Tibial nerve (tissue), 4 donors: ENCODE data around the gene OR1F1. TPM values are rescaled to one million over a fixed set of nuclear protein-coding genes. Genes with fewer than 3 reads are reported as not detected.
A peak's percentile ranks its signal among the peaks of the same experiment; 100 is the strongest.
"Not testable (repeated sequence)": the region's sequence is repeated elsewhere in the genome, so short reads cannot be mapped to it uniquely, and the experiment has no call there.

Experiments
- DNase-seq, 2 donors: peaks; one replicate each; pipeline ENCODE4 v3.0.0-alpha.2; 2019; ENCODE audit warnings: low spot score in 2 of 2
- H3K27ac ChIP-seq, 4 donors: fragments of 200-600 bp; sonication (generic) in 3 of 4; one replicate each; pipeline ENCODE4 v1.5.1; 2017 to 2019; ENCODE audit warnings: mild to moderate bottlenecking in 1 of 4
- H3K27me3 ChIP-seq, 2 donors: fragments of 200-600 bp; sonication (generic) in 1 of 2; one replicate each; pipeline versions ENCODE4 v1.5.1 to v1.6.0; 2017 to 2019
- H3K36me3 ChIP-seq, 3 donors: fragments of 200-600 bp; sonication (generic); one replicate each; pipeline ENCODE4 v1.5.1; 2018 to 2019
- H3K4me1 ChIP-seq, 4 donors: fragments of 200-600 bp; sonication (generic) in 3 of 4; one replicate each; pipeline ENCODE4 v1.5.1; 2017 to 2019
- H3K4me3 ChIP-seq, 4 donors: fragments of 200-600 bp; sonication (generic) in 3 of 4; one replicate each; pipeline ENCODE4 v1.5.1; 2017 to 2019; ENCODE audit warnings: mild to moderate bottlenecking in 1 of 4, moderate library complexity in 1 of 4
- H3K9me3 ChIP-seq, 4 donors: fragments of 200-600 bp; sonication (generic) in 3 of 4; one replicate each; pipeline ENCODE4 v1.5.1; 2017 to 2019
- EP300 ChIP-seq, 2 donors: sonication (generic); formaldehyde crosslinking; IDR thresholded peaks; one replicate each; pipeline ENCODE4 v1.6.1; 2017; ENCODE audit warnings: antibody characterized with exemption in 2 of 2, mild to moderate bottlenecking in 1 of 2
- POLR2A ChIP-seq, 2 donors: fragments of 450-650 bp; IDR thresholded peaks; one replicate each; pipeline ENCODE4 v1.6.1; 2017; ENCODE audit warnings: antibody characterized with exemption in 2 of 2, mild to moderate bottlenecking in 2 of 2, moderate library complexity in 2 of 2
- WGBS, 2 donors: methylation state at CpG; one replicate each; pipeline ENCODE4 v1.1.5; 2018; 5-methylcytosine and 5-hydroxymethylcytosine counted together
- total RNA-seq, 4 donors: library from RNA; depleted of rRNA; stranded (reverse); fragments of >200 nt; gene quantifications; one replicate each; pipeline ENCODE4 v1.1.0, GENCODE V29; 2016
- TF ChIP-seq, protein P1 (sequence below), 5 experiments: fragments of 200-600 bp in 3 of 5; fragments of 450-650 bp in 2 of 5; sonication (generic) in 3 of 5; IDR thresholded peaks; one replicate each; pipeline ENCODE4 v1.5.1; 2016 to 2019; ENCODE audit warnings: antibody characterized with exemption in 5 of 5, mild to moderate bottlenecking in 3 of 5, moderate library complexity in 2 of 5

The OR1F1 gene
- total RNA-seq, 4 donors from 2014 or later: not detected

DNA sequence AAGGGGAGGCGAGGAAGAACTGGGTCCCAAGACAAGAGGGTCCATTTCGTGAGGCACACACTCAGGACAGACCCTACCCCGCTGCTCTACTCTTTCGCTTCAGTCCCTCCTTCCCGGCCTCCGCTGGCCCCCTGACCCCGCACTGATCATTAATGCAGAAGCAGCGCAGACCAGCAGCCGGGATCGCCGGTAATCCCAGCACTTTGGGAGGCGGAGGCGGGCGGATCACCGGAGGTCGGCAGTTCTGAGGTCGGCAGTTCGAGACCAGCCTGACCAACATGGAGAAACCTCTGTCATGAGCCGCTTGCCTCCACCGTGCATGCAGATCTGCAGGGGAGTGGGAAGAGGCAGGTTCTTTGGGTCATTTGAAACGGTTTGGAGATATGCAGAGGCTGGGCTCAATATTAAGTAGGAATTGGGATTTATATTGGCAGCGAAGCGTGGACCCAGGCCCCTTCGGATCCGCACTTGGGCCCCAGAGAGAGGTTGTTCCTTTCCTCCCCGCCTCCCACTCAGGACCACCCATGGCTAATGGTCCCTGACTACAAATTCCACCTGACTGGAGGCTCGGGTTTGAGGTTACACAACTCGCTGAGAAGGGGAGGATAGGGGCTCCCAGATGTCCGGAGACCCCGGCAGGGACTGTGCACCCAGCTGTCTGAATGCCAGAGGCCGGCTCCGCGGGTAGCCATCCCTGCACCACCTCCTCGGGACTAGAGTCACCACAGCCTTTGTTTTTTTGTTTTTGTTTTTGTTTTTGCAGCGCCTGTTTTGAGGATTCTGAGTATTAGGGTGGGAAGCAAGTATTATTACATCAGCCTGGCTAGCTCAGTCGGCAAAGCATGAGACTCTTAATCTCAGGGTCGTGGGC is 23.6 kb upstream of the OR1F1 start:
- Histone ChIP-seq H3K9me3 (no peaks in the 10 kb centered on the region), H3K4me3 (no peak overlapping the region), H3K4me1 (peaks cover 0 to 15% (median 5%) of the 10 kb centered on the region in 4 donors), H3K27me3 (peaks cover 0 to 15% of the 10 kb centered on the region in 2 donors), H3K36me3 (no peaks in the 10 kb centered on the region), H3K27ac (no peak overlapping the region)
- DNase-seq: no peak
- TF ChIP-seq EP300 (IDR thresholded peaks at IDR 0.05) (no peak), POLR2A (IDR thresholded peaks at IDR 0.05) (no peak)
- TF ChIP-seq, protein P1, sequence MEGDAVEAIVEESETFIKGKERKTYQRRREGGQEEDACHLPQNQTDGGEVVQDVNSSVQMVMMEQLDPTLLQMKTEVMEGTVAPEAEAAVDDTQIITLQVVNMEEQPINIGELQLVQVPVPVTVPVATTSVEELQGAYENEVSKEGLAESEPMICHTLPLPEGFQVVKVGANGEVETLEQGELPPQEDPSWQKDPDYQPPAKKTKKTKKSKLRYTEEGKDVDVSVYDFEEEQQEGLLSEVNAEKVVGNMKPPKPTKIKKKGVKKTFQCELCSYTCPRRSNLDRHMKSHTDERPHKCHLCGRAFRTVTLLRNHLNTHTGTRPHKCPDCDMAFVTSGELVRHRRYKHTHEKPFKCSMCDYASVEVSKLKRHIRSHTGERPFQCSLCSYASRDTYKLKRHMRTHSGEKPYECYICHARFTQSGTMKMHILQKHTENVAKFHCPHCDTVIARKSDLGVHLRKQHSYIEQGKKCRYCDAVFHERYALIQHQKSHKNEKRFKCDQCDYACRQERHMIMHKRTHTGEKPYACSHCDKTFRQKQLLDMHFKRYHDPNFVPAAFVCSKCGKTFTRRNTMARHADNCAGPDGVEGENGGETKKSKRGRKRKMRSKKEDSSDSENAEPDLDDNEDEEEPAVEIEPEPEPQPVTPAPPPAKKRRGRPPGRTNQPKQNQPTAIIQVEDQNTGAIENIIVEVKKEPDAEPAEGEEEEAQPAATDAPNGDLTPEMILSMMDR (IDR thresholded peaks at IDR 0.05): no peak
- WGBS, 2 donors: 77 to 81% methylated on average over 37 of the region's 37 CpGs

DNA sequence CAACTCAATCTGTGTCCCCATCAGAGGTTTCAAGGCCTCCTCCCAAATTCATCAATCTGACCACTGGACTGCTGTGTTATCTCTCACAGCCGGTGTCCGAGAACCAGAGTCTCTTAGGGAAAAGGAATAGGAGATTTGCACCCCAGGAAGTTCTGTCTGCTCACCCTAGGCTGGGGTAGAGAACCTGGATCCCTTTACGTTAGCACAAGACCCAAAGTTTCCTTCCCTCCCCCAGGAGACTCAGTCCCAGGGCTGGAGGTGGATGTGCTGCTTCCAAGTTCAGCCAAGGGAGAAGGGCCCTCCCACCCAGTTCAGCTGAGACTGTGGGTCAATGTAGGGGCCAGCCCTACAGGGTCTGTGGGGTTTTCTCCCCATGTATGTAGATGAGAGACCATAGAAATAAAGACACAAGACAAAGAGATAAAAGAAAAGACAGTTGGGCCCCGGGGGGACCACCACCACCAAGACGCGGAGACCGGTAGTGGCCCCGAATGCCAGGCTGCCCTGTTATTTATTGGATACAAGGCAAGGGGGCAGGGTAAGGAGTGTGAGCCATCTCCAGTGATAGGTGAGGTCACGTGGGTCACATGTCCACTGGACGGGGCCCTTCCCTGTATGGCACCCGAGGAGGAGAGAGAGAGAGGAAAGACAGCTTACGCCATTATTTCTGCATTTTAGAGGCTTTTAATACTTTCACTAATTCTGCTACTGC is 22.7 kb upstream of the OR1F1 start:
- H3K27ac ChIP-seq: peak overlapping the region in 1 of 4 donors; percentile 36
- no peaks in the 10 kb centered on the region for H3K36me3 ChIP-seq
- peaks cover 0 to 8% (median 3%) of the 10 kb centered on the region in 4 donors for H3K4me1 ChIP-seq
- H3K27me3 ChIP-seq: peaks cover 0 to 24% of the 10 kb centered on the region in 2 donors
- TF ChIP-seq EP300 (IDR thresholded peaks at IDR 0.05) (no peak), POLR2A (IDR thresholded peaks at IDR 0.05) (no peak)
- TF ChIP-seq, protein P1 (IDR thresholded peaks at IDR 0.05): no peak
- H3K4me3 ChIP-seq: peak overlapping the region in 2 of 4 donors; percentile 16 to 19
- no peak for DNase-seq
- no peaks in the 10 kb centered on the region for H3K9me3 ChIP-seq
- WGBS, 2 donors: 91 to 94% methylated on average over 12 of the region's 12 CpGs

DNA sequence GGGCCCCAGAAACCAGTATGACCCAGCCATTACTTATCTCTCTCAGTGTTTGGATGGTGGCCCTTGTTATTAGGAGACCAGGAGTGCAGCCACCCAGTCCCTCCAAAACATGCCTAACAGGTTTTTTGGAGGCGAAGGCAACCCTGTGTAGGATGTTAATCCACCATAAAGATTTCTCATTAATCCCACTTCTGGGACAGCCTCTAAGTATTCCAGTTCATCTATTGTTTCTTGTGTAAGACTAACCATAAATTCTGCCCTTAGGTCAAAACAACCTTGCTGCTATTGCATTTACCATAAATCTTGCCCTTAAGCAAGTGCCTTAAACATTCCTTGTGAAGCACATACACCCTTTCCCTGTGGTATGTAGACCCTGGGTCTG is 21.5 kb upstream of the OR1F1 start:
- Histone ChIP-seq H3K27ac (no peak overlapping the region), H3K9me3 (no peaks in the 10 kb centered on the region), H3K4me3 (no peak overlapping the region), H3K4me1 (peaks cover 0 to 19% (median 9%) of the 10 kb centered on the region in 4 donors), H3K36me3 (no peaks in the 10 kb centered on the region), H3K27me3 (peaks cover 0 to 37% of the 10 kb centered on the region in 2 donors)
- WGBS, 2 donors: 38 to 41% methylated on average over 1 of the region's 1 CpG
- no peak for DNase-seq
- TF ChIP-seq POLR2A (IDR thresholded peaks at IDR 0.05) (no peak), EP300 (IDR thresholded peaks at IDR 0.05) (no peak)
- TF ChIP-seq, protein P1 (IDR thresholded peaks at IDR 0.05): no peak

DNA sequence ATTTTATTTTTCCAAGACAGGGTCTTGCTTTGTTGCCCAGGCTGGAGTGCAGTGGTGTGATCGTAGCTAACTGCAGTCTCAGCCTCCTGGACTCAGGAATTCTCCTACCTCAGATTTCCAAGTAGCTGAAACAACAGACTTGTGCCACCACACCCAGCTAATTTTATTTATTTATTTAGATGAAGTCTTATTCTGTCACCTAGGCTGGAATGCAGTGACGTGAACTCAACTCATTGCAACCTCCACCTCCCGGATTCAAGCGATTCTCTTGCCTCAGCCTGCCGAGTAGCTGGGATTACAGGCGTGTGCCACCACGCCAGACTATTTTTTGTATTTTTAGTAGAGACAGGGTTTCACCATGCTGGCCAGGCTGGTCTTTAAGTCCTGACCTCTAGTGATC is 19.3 kb upstream of the OR1F1 start:
- 86 to 91% methylated on average over 7 of the region's 7 CpGs for WGBS, 2 donors
- not testable (repeated sequence) for H3K27ac ChIP-seq, H3K36me3 ChIP-seq

DNA sequence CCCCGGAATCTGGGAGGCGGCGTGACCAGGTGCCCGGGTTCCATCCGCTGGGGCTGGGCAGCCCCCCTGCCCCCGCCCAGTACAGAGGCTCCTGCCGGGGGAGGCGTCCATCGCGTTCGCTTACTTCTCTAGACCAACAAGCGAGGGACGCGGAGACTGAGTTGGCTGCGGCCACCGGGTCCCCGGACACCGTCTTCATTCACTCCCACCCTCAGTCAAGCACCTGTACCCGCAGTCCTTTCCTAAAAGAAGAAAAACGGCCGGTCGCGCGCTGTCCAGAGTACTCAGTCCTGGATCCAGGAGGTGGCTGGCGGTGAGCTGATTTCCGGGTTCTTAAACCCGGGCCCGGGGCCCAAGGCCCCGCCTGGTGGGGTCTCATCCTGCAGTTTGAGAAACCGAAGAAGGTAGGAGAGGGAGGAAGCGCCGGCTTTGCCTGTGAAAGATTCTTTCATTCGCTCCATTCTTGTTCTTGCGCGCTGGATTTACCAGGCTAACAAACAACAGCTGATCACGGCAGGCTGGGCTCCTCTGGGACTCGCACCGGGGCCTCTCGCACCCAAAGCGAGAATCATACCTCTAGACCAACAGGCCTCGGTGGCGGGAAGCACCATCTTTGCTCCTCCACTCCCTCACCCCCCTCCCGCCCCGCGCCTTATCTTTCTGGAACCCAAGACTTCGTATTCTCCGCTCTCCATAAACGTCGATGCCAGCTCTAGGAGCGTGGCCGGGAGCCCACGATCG is 17.4 kb upstream of the OR1F1 start:
- peak overlapping the region in 2 of 4 donors; percentile 2 to 18 for H3K4me3 ChIP-seq
- H3K27ac ChIP-seq: no peak overlapping the region
- DNase-seq: no peak
- peaks cover 6 to 78% of the 10 kb centered on the region in 2 donors for H3K27me3 ChIP-seq
- TF ChIP-seq EP300 (IDR thresholded peaks at IDR 0.05): no peak
- TF ChIP-seq, protein P1 (IDR thresholded peaks at IDR 0.05): no peak
- TF ChIP-seq POLR2A (IDR thresholded peaks at IDR 0.05): no peak
- H3K4me1 ChIP-seq: peaks cover 0 to 36% (median 15%) of the 10 kb centered on the region in 4 donors
- 4 to 5% methylated on average over 53 of the region's 53 CpGs for WGBS, 2 donors
- H3K9me3 ChIP-seq: no peaks in the 10 kb centered on the region
- no peaks in the 10 kb centered on the region for H3K36me3 ChIP-seq

More for the DNA sequence above, 19.3 kb upstream of the OR1F1 start:
- Histone ChIP-seq H3K4me1 (peaks cover 0 to 27% (median 13%) of the 10 kb centered on the region in 4 donors), H3K27me3 (peaks cover 3 to 59% of the 10 kb centered on the region in 2 donors)
- not testable (repeated sequence) for DNase-seq, H3K9me3 ChIP-seq, H3K4me3 ChIP-seq
